ENCODE data around the gene RASL10A. TPM values are rescaled to one million over a fixed set of nuclear protein-coding genes. Genes with fewer than 3 reads are reported as not detected.

Gene RASL10A
- total RNA-seq, 2 donors from 2014 or later: 1.1 to 1.8 TPM

DNA sequence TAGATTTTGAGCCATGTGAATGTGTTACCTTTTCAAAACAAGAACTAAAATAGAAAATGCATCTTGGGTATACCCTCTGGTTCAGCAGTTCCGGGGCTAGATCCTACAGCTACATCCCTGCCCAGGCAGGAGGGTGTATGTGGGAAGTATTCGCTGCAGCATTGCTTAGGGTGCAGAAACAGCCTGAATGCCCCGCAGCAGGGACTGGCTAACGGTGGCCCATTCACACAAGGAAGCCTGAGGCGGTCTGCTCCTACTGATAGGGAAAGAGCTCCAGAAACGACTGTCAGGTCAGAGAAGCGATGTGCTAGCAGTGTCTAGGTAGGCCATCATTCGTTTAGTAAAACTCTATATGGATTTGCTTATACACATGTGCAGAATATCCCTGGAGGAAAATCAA is 9.9 kb upstream of the RASL10A start:
- H3K4me1 ChIP-seq: no peaks in the 10 kb centered on the region
- no peaks in the 10 kb centered on the region for H3K27me3 ChIP-seq
- H3K4me3 ChIP-seq: no peak overlapping the region
- H3K36me3 ChIP-seq: peaks cover 33% of the 10 kb centered on the region
- no peak overlapping the region for H3K27ac ChIP-seq
- H3K9me3 ChIP-seq: no peaks in the 10 kb centered on the region
- TF ChIP-seq, protein P1, sequence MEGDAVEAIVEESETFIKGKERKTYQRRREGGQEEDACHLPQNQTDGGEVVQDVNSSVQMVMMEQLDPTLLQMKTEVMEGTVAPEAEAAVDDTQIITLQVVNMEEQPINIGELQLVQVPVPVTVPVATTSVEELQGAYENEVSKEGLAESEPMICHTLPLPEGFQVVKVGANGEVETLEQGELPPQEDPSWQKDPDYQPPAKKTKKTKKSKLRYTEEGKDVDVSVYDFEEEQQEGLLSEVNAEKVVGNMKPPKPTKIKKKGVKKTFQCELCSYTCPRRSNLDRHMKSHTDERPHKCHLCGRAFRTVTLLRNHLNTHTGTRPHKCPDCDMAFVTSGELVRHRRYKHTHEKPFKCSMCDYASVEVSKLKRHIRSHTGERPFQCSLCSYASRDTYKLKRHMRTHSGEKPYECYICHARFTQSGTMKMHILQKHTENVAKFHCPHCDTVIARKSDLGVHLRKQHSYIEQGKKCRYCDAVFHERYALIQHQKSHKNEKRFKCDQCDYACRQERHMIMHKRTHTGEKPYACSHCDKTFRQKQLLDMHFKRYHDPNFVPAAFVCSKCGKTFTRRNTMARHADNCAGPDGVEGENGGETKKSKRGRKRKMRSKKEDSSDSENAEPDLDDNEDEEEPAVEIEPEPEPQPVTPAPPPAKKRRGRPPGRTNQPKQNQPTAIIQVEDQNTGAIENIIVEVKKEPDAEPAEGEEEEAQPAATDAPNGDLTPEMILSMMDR (IDR thresholded peaks at IDR 0.05): no peak
- no peak for DNase-seq (ENCODE audit: low spot score)

DNA sequence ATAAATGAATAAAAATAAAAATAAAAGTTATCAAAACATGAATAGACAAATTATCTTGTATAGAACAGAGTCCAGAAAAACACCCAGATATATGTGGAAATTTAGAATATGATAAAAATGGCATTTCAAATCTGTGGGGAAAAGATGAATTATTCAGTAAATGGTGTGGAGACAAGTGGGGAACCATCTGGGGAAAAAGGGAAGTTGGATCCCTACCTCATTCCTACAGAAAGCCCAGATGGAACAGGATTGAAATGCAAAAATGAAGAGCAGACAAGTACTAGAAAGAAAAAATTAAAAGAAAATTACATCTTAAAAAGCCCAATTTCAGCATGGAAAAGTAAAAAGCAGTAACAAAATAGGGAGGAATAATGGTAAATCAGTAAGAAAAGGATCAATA is 8.1 kb upstream of the RASL10A start:
- Histone ChIP-seq H3K36me3 (peaks cover 16% of the 10 kb centered on the region), H3K27me3 (no peaks in the 10 kb centered on the region), H3K27ac (no peak overlapping the region), H3K4me1 (no peaks in the 10 kb centered on the region), H3K9me3 (no peaks in the 10 kb centered on the region), H3K4me3 (no peak overlapping the region)
- TF ChIP-seq, protein P1 (IDR thresholded peaks at IDR 0.05): no peak
- no peak for DNase-seq (ENCODE audit: low spot score)

DNA sequence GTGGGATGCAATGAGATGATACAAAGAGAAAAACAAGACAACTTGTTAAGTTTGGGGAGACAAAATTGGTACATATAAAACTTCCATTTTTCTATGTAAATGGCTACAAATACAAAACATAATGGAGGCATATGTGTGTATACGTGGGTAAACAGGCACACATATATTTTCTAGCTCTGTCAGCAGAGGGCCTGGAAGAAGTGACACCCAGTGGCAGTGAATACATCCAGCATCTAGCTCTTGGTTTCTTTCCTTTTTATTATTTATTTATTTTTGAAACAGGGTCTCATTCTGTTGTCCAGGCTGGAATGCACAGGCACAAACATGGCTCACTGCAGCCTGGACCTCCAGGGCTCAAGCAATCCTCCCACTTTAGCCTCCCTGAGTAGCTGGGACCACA is 5.0 kb upstream of the RASL10A start:
- no peak overlapping the region for H3K27ac ChIP-seq
- H3K4me3 ChIP-seq: no peak overlapping the region
- DNase-seq (ENCODE audit: low spot score): no peak
- no peaks in the 10 kb centered on the region for H3K36me3 ChIP-seq
- TF ChIP-seq, protein P1 (IDR thresholded peaks at IDR 0.05): no peak
- no peaks in the 10 kb centered on the region for H3K9me3 ChIP-seq
- H3K27me3 ChIP-seq: peaks cover 0 to 6% of the 10 kb centered on the region in 2 donors
- H3K4me1 ChIP-seq: peaks cover 0 to 6% of the 10 kb centered on the region in 2 donors

DNA sequence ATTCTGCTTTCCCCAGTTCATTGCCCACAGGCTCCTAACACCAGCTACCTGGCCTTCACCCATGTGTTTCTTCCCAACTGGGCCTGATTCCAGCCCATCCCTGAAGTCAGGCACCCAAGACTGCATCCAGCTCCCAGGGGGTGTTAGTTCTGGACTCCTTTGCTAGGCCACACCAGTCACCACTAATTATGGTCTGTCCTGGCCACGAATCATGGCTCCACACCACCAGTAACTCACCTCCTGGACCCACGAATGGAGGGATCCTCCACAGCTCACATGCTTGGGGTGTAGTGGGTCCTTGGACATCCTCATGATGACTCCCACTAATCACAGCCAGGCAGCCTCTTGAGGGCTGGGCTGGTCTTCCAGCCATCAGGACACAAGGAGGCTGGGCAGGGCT is 3.6 kb upstream of the RASL10A start:
- Histone ChIP-seq H3K36me3 (no peaks in the 10 kb centered on the region), H3K9me3 (no peaks in the 10 kb centered on the region), H3K4me1 (peaks cover 0 to 21% of the 10 kb centered on the region in 2 donors), H3K27me3 (peaks cover 0 to 18% of the 10 kb centered on the region in 2 donors), H3K4me3 (no peak overlapping the region), H3K27ac (no peak overlapping the region)
- DNase-seq (ENCODE audit: low spot score): no peak
- TF ChIP-seq, protein P1 (IDR thresholded peaks at IDR 0.05): no peak

DNA sequence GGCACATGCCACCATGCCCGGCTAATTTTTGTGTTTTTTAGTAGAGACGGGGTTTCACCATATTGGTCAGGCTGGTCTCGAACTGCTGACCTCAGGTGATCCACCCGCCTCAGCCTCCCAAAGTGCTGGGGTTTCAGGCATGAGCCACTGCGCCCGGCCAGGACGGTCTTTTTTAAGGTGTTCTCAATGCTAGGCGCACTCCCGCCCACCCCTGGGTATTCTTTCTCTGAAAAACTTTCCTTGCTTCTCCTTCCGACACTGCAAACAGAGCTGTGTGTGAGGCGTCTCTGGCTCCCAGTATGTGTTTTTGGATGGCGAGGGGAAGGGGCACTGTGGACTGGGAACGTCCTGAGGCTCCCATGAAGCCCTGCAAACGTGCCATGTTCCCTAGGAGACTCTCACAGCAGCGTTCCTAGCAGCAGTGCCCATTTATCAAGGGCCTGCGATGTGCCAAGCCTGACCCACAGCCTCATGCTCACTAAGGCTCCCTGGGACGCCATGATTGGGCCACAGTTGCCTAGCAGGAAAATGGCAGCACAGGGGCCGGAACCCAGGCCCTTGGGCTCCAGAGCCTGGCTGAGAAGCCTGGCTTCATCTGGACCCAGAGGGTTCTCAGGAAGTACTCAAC is 2.4 kb upstream of the RASL10A start:
- DNase-seq (ENCODE audit: low spot score): no peak
- H3K27ac ChIP-seq: no peak overlapping the region
- TF ChIP-seq, protein P1 (IDR thresholded peaks at IDR 0.05): no peak
- peaks cover 0 to 18% of the 10 kb centered on the region in 2 donors for H3K27me3 ChIP-seq
- no peak overlapping the region for H3K4me3 ChIP-seq
- H3K36me3 ChIP-seq: no peaks in the 10 kb centered on the region
- no peaks in the 10 kb centered on the region for H3K9me3 ChIP-seq
- peaks cover 0 to 32% of the 10 kb centered on the region in 2 donors for H3K4me1 ChIP-seq
